ENCODE data around the gene SCUBE2.

GRCh38 chr11:9069256-9069655 lies 22.1 kb downstream of the SCUBE2 start:
- TF ChIP-seq CTCF (IDR thresholded peaks at IDR 0.05; ENCODE audit: insufficient read depth, low read depth, low read length), result no peak
- TF ChIP-seq EZH2 (IDR thresholded peaks at IDR 0.05; ENCODE audit: insufficient read depth, low read length), result no peak
